ENCODE results near the gene VAV3.

VAV3 gene

GRCh38 chr1:107550358-107550757 lies 414.6 kb downstream of the VAV3 start:
- DNase-seq: no peak

GRCh38 chr1:107549152-107549810 lies 415.7 kb downstream of the VAV3 start:
- DNase-seq: no peak

- DNase-seq: no peak
Measured at GRCh38 chr1:107548276-107548675, 416.7 kb downstream of the VAV3 start.

GRCh38 chr1:107547363-107548155 lies 417.4 kb downstream of the VAV3 start:
- DNase-seq: no peak

- DNase-seq: no peak
Measured at GRCh38 chr1:107546576-107546975, 418.4 kb downstream of the VAV3 start.

- DNase-seq: no peak
Measured at GRCh38 chr1:107545879-107546278, 419.1 kb downstream of the VAV3 start.

GRCh38 chr1:107545056-107545577 lies 419.9 kb downstream of the VAV3 start:
- no peak for DNase-seq

- no peak for DNase-seq
Measured at GRCh38 chr1:107544285-107544684, 420.7 kb downstream of the VAV3 start.

GRCh38 chr1:107541412-107541811 lies 423.6 kb downstream of the VAV3 start:
- DNase-seq: no peak

GRCh38 chr1:107538502-107538901 lies 426.5 kb downstream of the VAV3 start:
- DNase-seq: no peak

- DNase-seq: no peak
Measured at GRCh38 chr1:107536266-107536665, 428.7 kb downstream of the VAV3 start.

GRCh38 chr1:107535091-107535490 lies 429.9 kb downstream of the VAV3 start:
- DNase-seq: no peak

- no peak for DNase-seq
Measured at GRCh38 chr1:107534632-107535031, 430.3 kb downstream of the VAV3 start.

- no peak for DNase-seq
Measured at GRCh38 chr1:107533436-107533835, 431.5 kb downstream of the VAV3 start.

- no peak for DNase-seq
Measured at GRCh38 chr1:107532318-107532717, 432.7 kb downstream of the VAV3 start.

GRCh38 chr1:107531065-107531908 lies 433.7 kb downstream of the VAV3 start:
- DNase-seq: no peak

- DNase-seq: no peak
Measured at GRCh38 chr1:107530543-107530942, 434.4 kb downstream of the VAV3 start.

- no peak for DNase-seq
Measured at GRCh38 chr1:107529511-107530149, 435.4 kb downstream of the VAV3 start.

GRCh38 chr1:107526524-107527198 lies 438.3 kb downstream of the VAV3 start:
- DNase-seq: no peak

GRCh38 chr1:107525961-107526360 lies 439.0 kb downstream of the VAV3 start:
- no peak for DNase-seq

GRCh38 chr1:107525145-107525544 lies 439.8 kb downstream of the VAV3 start:
- no peak for DNase-seq

GRCh38 chr1:107524301-107524700 lies 440.7 kb downstream of the VAV3 start:
- DNase-seq: no peak
